ENCODE measurements around the gene IGFBP5. TPM values are rescaled to one million over a fixed set of nuclear protein-coding genes. Genes with fewer than 3 reads are reported as not detected.

IGFBP5 gene
- polyA plus RNA-seq, 1 donor from 2014 or later, result 1.6 TPM

DNA sequence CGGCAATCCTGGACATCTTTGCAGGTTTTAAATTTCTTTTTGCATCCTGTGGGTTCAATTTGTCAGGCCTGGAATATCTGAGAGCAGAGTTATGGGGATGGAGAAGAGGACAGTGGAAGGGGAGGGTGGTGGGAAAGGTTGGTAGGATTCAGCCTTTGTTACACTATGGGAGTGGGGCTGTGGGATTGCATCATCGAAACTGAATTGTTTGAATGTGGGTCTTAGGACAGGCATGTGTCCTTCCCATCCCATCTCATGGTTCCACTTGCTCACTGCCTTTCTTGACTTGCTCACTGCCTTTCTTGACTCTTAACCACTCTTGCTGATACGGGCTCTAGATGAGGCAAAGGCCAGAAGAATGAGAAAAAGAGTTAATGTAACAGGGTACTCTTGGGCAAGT lies 49.2 kb downstream of the IGFBP5 start:
- Histone ChIP-seq H3K9me2 (ENCODE audit: insufficient read depth, low read length) (no peaks in the 10 kb centered on the region), H3K4me3 (ENCODE audit: low read length) (no peak overlapping the region), H3K27ac (ENCODE audit: low read length) (no peak overlapping the region), H3K27me3 (ENCODE audit: insufficient read depth, low read depth, low read length) (no peaks in the 10 kb centered on the region), H3K36me3 (ENCODE audit: insufficient read depth, low read length) (no peaks in the 10 kb centered on the region), H3K9me3 (ENCODE audit: low read length) (no peaks in the 10 kb centered on the region), H3F3A (ENCODE audit: insufficient read depth, low read length, poor library complexity, severe bottlenecking) (no peaks in the 10 kb centered on the region), H3K9ac (ENCODE audit: low read length) (no peak overlapping the region), H3K79me2 (replicated peaks; ENCODE audit: insufficient read depth, low read length) (peaks cover 47% of the 10 kb centered on the region), H2AFZ (ENCODE audit: low read depth, low read length) (no peak overlapping the region), H4K20me1 (ENCODE audit: insufficient read depth) (no peaks in the 10 kb centered on the region), H3K4me2 (ENCODE audit: low read length) (no peak overlapping the region)
- TF ChIP-seq EZH2 (IDR thresholded peaks at IDR 0.05; ENCODE audit: borderline replicate concordance, insufficient read depth, low read length, poor library complexity, severe bottlenecking) (no peak), MXI1 (conservative IDR thresholded peaks at IDR 0.05; ENCODE audit: poor library complexity, severe bottlenecking) (no peak), RAD21 (conservative IDR thresholded peaks at IDR 0.05) (no peak), EP300 (conservative IDR thresholded peaks at IDR 0.05; ENCODE audit: poor library complexity, severe bottlenecking) (no peak), TAF1 (IDR thresholded peaks at IDR 0.05; ENCODE audit: low read depth) (no peak), POLR2AphosphoS5 (IDR thresholded peaks at IDR 0.05) (no peak), REST (IDR thresholded peaks at IDR 0.05; ENCODE audit: borderline replicate concordance) (no peak), SMC3 (conservative IDR thresholded peaks at IDR 0.05; ENCODE audit: poor library complexity) (no peak)
- TF ChIP-seq, protein P1, sequence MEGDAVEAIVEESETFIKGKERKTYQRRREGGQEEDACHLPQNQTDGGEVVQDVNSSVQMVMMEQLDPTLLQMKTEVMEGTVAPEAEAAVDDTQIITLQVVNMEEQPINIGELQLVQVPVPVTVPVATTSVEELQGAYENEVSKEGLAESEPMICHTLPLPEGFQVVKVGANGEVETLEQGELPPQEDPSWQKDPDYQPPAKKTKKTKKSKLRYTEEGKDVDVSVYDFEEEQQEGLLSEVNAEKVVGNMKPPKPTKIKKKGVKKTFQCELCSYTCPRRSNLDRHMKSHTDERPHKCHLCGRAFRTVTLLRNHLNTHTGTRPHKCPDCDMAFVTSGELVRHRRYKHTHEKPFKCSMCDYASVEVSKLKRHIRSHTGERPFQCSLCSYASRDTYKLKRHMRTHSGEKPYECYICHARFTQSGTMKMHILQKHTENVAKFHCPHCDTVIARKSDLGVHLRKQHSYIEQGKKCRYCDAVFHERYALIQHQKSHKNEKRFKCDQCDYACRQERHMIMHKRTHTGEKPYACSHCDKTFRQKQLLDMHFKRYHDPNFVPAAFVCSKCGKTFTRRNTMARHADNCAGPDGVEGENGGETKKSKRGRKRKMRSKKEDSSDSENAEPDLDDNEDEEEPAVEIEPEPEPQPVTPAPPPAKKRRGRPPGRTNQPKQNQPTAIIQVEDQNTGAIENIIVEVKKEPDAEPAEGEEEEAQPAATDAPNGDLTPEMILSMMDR (IDR thresholded peaks at IDR 0.05; ENCODE audit: poor library complexity, severe bottlenecking), result no peak

GRCh38 chr2:216645636-216645950 lies 49.8 kb downstream of the IGFBP5 start:
- TF ChIP-seq TAF1 (IDR thresholded peaks at IDR 0.05; ENCODE audit: low read depth) (no peak), RAD21 (conservative IDR thresholded peaks at IDR 0.05) (no peak), POLR2AphosphoS5 (IDR thresholded peaks at IDR 0.05) (no peak), EZH2 (IDR thresholded peaks at IDR 0.05; ENCODE audit: borderline replicate concordance, insufficient read depth, low read length, poor library complexity, severe bottlenecking) (no peak), EP300 (conservative IDR thresholded peaks at IDR 0.05; ENCODE audit: poor library complexity, severe bottlenecking) (no peak), MXI1 (conservative IDR thresholded peaks at IDR 0.05; ENCODE audit: poor library complexity, severe bottlenecking) (no peak), SMC3 (conservative IDR thresholded peaks at IDR 0.05; ENCODE audit: poor library complexity) (no peak), REST (IDR thresholded peaks at IDR 0.05; ENCODE audit: borderline replicate concordance) (no peak)
- TF ChIP-seq, protein P1 (IDR thresholded peaks at IDR 0.05; ENCODE audit: poor library complexity, severe bottlenecking), result no peak
- H2AFZ ChIP-seq (ENCODE audit: low read depth, low read length), result no peak overlapping the region
- H3K4me2 ChIP-seq (ENCODE audit: low read length), result no peak overlapping the region
- H3K27ac ChIP-seq (ENCODE audit: low read length), result no peak overlapping the region
- no peaks in the 10 kb centered on the region for H3K27me3 ChIP-seq (ENCODE audit: insufficient read depth, low read depth, low read length)
- H3F3A ChIP-seq (ENCODE audit: insufficient read depth, low read length, poor library complexity, severe bottlenecking), result no peaks in the 10 kb centered on the region
- H3K36me3 ChIP-seq (ENCODE audit: insufficient read depth, low read length), result no peaks in the 10 kb centered on the region
- H3K4me3 ChIP-seq (ENCODE audit: low read length), result no peak overlapping the region
- peaks cover 53% of the 10 kb centered on the region for H3K79me2 ChIP-seq (replicated peaks; ENCODE audit: insufficient read depth, low read length)
- no peaks in the 10 kb centered on the region for H4K20me1 ChIP-seq (ENCODE audit: insufficient read depth)
- no peaks in the 10 kb centered on the region for H3K9me2 ChIP-seq (ENCODE audit: insufficient read depth, low read length)
- no peaks in the 10 kb centered on the region for H3K9me3 ChIP-seq (ENCODE audit: low read length)
- no peak overlapping the region for H3K9ac ChIP-seq (ENCODE audit: low read length)
